T-helper 1 cell (primary cell): ENCODE data around the gene ALOX12B.
"Not testable (repeated sequence)": the region's sequence is repeated elsewhere in the genome, so short reads cannot be mapped to it uniquely, and the experiment has no call there.

Experiments
- DNase-seq, 5 donors: peaks; one replicate each; pipeline ENCODE4 v3.0.0-alpha.2; 2012 to 2020

Gene ALOX12B

GRCh38 chr17:8041979-8042378 lies 45.5 kb downstream of the ALOX12B start:
- no peak for DNase-seq

DNA sequence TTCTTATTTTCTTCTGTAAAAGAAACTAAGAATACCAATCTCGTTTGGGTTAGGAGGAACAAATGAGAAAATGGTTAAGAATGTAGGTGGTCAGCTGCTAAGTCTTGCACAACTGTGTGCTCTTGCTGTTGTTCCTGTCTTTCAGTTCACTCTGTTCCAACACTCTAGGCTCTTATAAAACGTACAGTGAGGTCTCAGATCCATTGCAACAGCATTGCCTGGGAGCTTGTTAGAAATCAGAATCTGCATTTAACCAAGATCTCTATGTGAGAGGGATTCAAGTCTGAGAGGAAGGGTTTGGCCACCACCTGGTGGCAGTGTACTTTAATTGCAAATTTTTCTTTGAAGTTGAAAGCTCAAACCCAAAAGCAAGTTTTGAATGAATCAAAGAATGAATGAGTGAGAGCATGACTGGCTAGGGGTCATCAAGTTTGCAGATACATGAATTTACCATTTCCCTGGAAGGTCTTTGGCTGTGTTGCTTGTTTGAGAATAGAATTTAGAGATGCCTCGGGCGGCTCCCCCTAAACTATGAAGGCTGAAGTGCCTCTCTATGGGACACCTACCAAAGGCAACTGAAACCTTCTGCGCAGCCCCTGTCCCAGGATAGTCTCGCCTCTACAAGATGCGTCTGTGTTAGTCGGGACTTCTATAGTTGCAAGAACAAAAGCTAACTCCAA lies 46.1 kb downstream of the ALOX12B start:
- peak in 3 of 5 donors; percentile 19 to 47 (median 24) for DNase-seq

- no peak for DNase-seq
These were observed 47.8 kb downstream of the ALOX12B start for GRCh38 chr17:8039611-8040168.

- no peak for DNase-seq
These were observed 48.4 kb downstream of the ALOX12B start, which contains the start of gene ALOX15B for GRCh38 chr17:8038954-8039610. TSS of gene ALOX15B (plus strand) at chr17:8039059. CDS start at chr17:8039156, 97 bp downstream.

- DNase-seq, result no peak
These were observed 55.1 kb downstream of the ALOX12B start for GRCh38 chr17:8032442-8032841.

- DNase-seq, result no peak
These were observed 55.6 kb downstream of the ALOX12B start for GRCh38 chr17:8031950-8032349.

- no peak for DNase-seq
These were observed 56.3 kb downstream of the ALOX12B start for GRCh38 chr17:8031261-8031661.

DNA sequence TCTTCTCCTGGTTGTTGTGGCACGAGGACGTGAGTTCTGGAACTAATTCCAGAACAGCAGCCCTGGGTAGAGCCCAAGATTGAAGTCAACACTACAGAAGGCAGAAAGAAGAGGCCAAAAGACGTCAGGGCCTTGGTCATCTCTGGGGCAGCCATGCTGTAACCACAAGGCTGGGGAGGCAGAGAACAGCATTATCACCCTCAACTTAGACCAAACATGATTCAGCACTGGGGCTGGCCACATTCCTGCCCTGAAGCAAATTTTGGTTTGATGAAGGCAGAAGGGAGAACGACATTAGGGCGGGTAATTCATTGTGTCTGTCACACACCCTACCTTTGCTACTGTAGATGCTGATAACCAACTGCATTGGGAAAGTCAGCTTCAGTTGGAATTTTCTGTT lies 58.4 kb downstream of the ALOX12B start:
- DNase-seq, result no peak

DNA sequence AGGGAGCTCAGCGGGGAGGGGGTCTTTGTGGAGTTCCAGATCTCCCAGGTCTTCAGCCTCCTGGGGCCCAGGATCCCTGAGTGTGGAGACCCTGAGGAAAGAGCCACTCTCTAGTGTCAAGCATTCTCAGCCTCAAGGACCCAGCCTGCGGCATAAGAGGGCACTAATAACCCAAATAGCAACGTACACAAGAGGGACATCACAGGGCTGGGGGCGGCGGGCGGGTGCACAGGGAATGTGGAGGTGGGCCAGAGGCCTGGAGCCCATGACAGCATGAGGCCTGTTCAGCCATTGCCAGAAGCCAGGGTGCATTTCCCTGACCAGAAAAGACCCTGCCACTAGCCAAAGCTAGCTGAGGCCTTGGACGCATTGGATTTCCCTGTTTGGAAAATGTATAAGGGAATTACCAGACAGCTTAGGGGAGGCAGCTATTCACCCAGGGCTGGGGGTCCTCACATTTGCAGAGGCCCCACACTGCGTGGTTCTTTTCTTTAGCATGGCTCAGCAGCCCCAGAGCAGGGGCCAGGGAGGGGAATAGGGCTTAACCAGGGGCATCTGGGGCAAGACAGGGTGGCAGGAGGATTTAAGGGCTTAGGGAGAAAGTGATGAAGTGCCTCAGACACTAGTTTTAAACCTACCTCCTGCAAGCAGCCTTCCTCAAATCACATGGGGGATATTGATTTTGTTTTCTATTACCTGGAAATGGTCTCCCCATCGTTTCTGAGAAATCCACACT lies 62.2 kb downstream of the ALOX12B start:
- DNase-seq, result no peak

DNA sequence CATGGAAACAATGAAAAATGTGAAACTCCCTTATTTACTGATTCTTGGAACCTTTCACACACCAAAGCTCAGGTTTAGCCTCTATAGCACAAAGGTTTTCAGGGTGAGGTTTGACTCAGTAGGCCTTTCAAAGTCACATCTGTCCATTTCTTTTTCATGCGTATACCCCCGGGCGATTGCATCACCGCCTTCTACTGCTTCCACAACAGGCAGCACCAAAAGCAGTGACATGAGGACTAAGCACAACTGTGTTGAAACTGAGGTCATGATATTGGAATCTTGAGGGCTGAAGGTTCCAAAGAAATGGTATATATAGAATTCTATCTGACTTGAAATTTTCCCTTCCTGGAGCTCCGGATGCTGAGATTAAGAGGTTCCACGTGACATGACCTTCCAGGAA lies 63.4 kb downstream of the ALOX12B start:
- not testable (repeated sequence) for DNase-seq
